T-helper 17 cell (primary cell): ENCODE measurements around the gene RHOD. TPM values are rescaled to one million over a fixed set of nuclear protein-coding genes. Genes with fewer than 3 reads are reported as not detected.

Experiments used
- ATAC-seq: fragments of 150-1000 bp; cut with Tn5 transposase; 2 replicates; pipeline ENCODE4 v1.10.0; 2021; ENCODE audit warnings: mild to moderate bottlenecking, moderate library complexity
- DNase-seq, 3 donors: peaks; one replicate each; pipeline versions ENCODE4 v3.0.0 to v3.0.0-alpha.2; 2020 to 2021
- H3K9me3 ChIP-seq: one replicate; pipeline ENCODE4 v1.7.0; 2013; ENCODE audit warnings: low read length, mild to moderate bottlenecking; ENCODE audit not compliant: control insufficient read depth, poor library complexity, severe bottlenecking
- H3K27ac Mint-ChIP-seq: one replicate; pipeline ENCODE4 v1.8.0; 2022; ENCODE audit warnings: mild to moderate bottlenecking, moderate library complexity, mixed read lengths
- H3K27me3 Mint-ChIP-seq: one replicate; pipeline ENCODE4 v1.8.0; 2022; ENCODE audit warnings: mixed read lengths
- H3K36me3 Mint-ChIP-seq: one replicate; pipeline ENCODE4 v1.8.0; 2022; ENCODE audit warnings: low read depth, mixed read lengths
- H3K4me1 Mint-ChIP-seq: one replicate; pipeline ENCODE4 v1.8.0; 2022; ENCODE audit warnings: mild to moderate bottlenecking, mixed read lengths
- H3K4me3 Mint-ChIP-seq: one replicate; pipeline ENCODE4 v1.8.0; 2022; ENCODE audit warnings: mild to moderate bottlenecking, moderate library complexity, mixed read lengths
- total RNA-seq, 4 donors: library from RNA in 2 of 4; stranded (reverse) in 2 of 4; gene quantifications; one replicate each; pipeline ENCODE4 v1.2.3 and lab custom pipeline; 2022 to 2026

The RHOD gene
- total RNA-seq, 2 donors from 2014 or later: not detected

DNA sequence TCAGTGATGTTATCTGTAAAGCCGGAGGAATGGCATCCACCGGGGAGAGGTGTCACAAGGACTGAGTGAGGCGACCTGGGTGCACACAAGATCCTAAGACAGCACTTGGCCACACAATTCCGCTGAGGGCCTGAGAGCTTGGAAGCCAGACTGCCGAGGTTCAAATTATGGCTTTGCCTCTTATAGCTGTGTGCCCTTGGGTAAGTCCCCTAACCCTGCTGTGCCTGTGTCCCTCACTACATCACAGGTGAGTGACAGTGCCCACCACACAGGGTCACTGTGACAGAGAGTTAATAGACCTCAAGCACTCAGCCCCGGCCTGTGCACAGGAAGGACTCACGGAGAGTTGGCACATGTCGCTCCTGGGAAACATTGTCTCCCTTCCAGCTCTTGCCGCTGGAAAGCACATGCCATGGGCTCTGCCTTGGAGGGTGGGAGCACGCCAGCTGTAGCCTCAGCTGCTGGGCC, 592 bp downstream of the RHOD start:
- Mint-ChIP-seq H3K4me1 (peaks cover 9% of the 10 kb centered on the region), H3K36me3 (no peaks in the 10 kb centered on the region), H3K27me3 (peaks cover 17% of the 10 kb centered on the region), H3K27ac (no peak overlapping the region), H3K4me3 (peak overlapping the region; percentile 31)
- no peaks in the 10 kb centered on the region for H3K9me3 ChIP-seq
- ATAC-seq (no peak), DNase-seq (no peak)

DNA sequence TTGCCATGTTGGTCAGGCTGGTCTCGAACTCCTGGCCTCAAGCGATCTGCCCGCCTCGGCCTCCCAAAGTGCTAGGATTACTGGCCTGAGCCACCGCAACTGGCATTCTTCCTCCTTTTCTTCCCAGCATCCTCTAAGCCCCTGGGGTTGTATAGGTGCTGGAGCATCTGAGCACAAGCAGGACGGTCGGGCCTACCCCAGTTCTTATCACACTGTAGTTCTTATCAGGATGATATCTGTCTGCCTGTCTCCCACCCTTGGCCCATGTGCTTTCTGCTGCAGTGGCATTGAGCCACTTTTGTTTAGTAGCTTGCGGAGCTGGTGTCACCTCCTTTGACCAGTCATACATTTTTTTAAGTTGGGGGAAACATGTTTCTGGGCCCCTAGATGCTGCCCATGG, 1.9 kb downstream of the RHOD start:
- ATAC-seq: no peak
- peaks cover 10% of the 10 kb centered on the region for H3K27me3 Mint-ChIP-seq

DNA sequence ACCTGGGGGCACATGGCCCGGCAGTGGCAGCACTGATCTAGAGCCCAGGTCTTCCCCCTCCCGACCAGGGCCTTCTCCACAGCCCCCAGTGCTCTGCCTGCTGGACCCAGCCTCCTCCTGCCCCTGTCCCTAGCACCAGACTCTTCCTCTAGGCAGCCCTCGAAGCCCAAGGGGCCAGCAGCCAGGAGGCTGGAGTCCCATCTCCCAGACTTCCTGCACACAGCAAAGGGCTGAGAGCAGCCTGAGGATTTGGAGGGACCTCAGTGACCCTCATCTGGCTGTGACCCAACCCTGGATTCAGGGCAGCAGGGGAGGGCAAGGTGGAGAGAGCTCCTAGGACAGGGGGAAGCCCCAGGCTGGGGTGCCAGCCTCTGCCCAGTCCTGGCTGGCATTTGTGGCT, 3.0 kb downstream of the RHOD start:
- ATAC-seq (no peak), DNase-seq (no peak)
- no peak overlapping the region for H3K4me3 Mint-ChIP-seq
- H3K27ac Mint-ChIP-seq: no peak overlapping the region
- H3K27me3 Mint-ChIP-seq: no peaks in the 10 kb centered on the region
- peaks cover 2% of the 10 kb centered on the region for H3K36me3 Mint-ChIP-seq
- peaks cover 7% of the 10 kb centered on the region for H3K4me1 Mint-ChIP-seq
- no peaks in the 10 kb centered on the region for H3K9me3 ChIP-seq

More for the DNA sequence above, 1.9 kb downstream of the RHOD start:
- Mint-ChIP-seq H3K4me3 (no peak overlapping the region), H3K27ac (no peak overlapping the region), H3K36me3 (no peaks in the 10 kb centered on the region), H3K4me1 (peaks cover 9% of the 10 kb centered on the region)
- no peaks in the 10 kb centered on the region for H3K9me3 ChIP-seq
- DNase-seq: no peak

DNA sequence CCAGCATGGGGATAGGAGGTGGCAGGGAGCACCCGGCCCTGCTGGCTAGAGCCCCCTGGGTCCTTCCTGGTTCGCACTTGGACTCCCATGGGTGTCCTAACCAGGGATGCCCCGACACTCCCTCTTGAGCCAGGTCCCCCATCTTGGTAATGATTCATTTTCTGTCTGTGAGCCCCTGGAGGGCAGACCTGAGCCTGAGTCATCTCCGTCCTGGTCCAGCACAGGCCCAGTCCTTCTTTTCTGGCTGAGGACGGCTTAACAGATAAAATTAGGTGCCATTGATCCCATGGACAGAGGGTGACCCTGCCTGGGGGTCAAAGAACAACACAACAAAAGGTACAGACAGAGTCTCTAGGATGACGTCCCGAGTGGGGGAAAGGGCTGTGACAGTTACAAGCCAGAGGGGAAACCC, 3.5 kb downstream of the RHOD start:
- Mint-ChIP-seq H3K36me3 (peaks cover 2% of the 10 kb centered on the region), H3K4me3 (no peak overlapping the region), H3K4me1 (peaks cover 7% of the 10 kb centered on the region), H3K27me3 (no peaks in the 10 kb centered on the region), H3K27ac (no peak overlapping the region)
- no peaks in the 10 kb centered on the region for H3K9me3 ChIP-seq
- ATAC-seq (no peak), DNase-seq (no peak)

DNA sequence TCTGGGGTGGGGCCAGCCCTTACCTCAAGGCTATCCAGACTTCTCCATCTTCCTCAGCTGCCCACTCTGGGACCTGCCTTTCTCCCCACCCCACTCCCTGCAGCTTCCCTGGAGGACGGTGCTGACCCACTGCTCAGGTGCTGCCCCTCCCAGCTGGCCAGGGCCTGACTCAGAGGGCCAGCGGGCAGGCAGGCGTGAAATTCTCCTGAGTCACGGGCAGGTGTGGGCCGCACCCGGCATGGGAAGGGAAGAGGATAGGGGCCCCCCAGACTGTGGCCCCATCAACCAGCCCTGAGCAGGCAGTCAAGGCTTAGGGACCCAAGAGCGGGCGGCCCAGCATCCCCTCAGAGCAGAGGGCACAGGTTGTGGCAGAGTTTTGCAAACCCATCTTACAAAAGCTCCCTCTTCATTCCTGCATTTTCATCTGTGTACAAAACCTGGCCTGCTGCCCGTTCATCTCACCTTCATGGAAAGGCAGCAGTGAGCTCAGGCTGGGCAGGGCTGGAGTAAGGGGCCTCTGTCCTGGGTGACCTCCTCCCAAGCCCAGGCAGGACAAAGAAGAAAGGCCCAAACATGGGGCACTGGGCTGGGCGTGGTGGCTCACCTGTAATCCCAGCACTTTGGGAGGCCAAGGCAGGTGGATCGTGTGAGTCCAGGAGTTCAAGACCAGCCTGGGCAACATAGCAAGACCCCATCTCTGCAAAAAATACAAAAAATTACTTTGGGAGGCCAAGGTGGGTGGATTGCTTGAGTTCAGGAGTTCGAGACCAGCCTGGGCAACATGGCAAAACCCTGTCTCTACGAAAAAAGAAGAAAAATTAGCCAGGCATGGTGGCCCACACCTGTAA, 6.1 kb downstream of the RHOD start:
- H3K36me3 Mint-ChIP-seq: peaks cover 2% of the 10 kb centered on the region
- ATAC-seq (no peak), DNase-seq (no peak)
- no peak overlapping the region for H3K4me3 Mint-ChIP-seq
- H3K27me3 Mint-ChIP-seq: no peaks in the 10 kb centered on the region
- H3K27ac Mint-ChIP-seq: peak overlapping the region; percentile 1
- no peaks in the 10 kb centered on the region for H3K9me3 ChIP-seq
- no peaks in the 10 kb centered on the region for H3K4me1 Mint-ChIP-seq

DNA sequence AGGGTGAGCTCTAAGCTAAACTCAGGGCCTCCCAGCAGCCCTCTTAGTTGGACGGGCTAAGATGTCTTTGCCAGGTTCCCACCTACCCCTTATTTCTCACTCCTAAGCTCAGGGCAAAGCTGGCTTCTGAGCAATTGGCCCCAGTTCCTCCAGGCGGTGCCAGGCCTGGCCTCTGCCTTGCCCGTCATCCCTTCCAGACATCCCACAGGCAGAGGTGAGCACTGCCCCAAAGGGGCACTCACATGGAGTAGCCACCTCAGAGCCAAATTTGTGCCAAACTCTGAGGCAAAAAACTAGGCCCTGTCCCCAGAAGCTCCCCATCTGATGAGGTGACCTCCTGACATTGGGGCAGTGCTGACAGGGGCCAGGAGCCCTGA, 9.7 kb downstream of the RHOD start:
- Mint-ChIP-seq H3K4me1 (no peaks in the 10 kb centered on the region), H3K4me3 (no peak overlapping the region), H3K27ac (no peak overlapping the region), H3K27me3 (no peaks in the 10 kb centered on the region), H3K36me3 (peaks cover 2% of the 10 kb centered on the region)
- H3K9me3 ChIP-seq: no peaks in the 10 kb centered on the region
- no peak for DNase-seq
- ATAC-seq: no peak

DNA sequence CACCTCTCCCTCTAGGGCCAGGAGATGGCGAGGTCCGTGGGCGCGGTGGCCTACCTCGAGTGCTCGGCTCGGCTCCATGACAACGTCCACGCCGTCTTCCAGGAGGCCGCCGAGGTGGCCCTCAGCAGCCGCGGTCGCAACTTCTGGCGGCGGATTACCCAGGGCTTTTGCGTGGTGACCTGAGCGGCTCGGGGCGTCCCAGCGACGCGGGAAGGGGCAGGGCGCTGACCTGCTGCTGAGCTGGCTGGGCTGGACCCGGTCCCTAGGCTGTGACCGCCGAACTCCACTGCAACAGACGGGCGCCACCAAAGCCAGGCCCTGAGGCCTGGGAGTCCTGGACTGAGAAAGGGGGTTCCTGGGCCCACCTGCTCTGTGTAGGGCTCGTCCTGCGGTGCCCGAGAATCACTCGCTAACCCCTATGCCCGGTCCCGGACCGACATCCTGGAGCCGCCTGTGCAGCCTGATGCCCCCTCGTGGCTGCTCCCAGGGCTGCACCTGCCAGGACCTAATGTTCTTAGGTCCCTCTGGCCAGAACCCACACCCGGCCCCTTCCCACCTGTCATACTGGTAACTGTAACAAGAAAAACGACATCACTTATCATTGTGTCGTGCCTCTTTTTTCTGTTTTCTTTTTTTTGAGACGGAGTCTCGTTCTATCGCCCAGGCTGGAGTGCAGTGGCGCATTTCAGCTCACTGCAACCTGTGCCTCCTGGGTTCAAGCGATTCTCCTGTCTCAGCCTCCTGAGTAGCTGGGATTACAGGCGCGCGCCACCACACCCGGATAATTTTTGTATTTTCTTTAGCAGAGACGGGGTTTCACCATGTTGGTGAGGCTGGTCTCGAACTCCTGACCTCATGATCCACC, 15.0 kb downstream of the RHOD start:
- peak; percentile 53 to 67 (median 55) for DNase-seq
- Mint-ChIP-seq H3K4me3 (peak overlapping the region; percentile 76), H3K36me3 (no peaks in the 10 kb centered on the region), H3K27me3 (peaks cover 20% of the 10 kb centered on the region), H3K4me1 (peaks cover 5% of the 10 kb centered on the region), H3K27ac (no peak overlapping the region)
- peak; percentile 92 for ATAC-seq
- no peaks in the 10 kb centered on the region for H3K9me3 ChIP-seq

DNA sequence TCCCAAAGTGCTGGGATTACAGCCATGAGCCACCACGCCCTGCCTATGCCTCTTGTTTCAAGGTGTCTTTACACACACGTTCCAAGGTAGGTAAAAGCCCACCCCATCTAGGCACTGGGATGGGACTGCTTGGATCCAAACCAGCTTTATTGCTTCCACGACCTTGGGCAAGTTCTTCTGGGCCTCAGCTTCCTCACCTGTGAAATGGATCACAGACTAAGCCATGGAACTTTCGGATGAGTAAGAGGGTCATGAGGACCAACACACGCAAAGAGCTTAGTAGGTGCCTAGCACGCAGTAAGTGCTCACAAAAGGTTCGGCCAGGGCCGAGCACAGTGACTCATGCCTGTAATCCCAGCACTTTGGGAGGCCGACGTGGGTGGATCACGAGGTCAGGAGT, 15.6 kb downstream of the RHOD start:
- no peak for DNase-seq
- H3K4me3 Mint-ChIP-seq: no peak overlapping the region
- peaks cover 22% of the 10 kb centered on the region for H3K27me3 Mint-ChIP-seq
- peaks cover 5% of the 10 kb centered on the region for H3K4me1 Mint-ChIP-seq
- no peak for ATAC-seq
- no peaks in the 10 kb centered on the region for H3K36me3 Mint-ChIP-seq
- no peak overlapping the region for H3K27ac Mint-ChIP-seq
- no peaks in the 10 kb centered on the region for H3K9me3 ChIP-seq

DNA sequence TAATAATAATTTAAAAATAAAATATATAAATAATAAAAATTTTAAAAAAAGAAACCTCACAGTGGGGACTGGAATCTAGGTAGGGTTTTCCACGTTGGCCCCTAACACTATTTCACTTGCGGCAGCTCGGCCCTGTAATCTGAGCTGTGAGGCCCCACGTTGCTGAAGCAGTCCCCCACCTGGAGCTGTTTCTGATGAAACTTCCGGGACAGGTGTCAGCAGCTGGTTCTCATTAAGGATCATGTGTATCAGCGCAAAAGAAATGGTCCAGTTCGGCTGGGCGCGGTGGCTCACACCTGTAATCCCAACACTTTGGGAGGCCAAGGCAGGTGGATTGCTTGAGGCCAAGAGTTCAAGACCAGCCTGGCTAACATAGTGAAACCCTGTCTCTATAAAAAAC, 17.3 kb downstream of the RHOD start:
- Mint-ChIP-seq H3K36me3 (no peaks in the 10 kb centered on the region), H3K4me1 (peaks cover 5% of the 10 kb centered on the region), H3K4me3 (no peak overlapping the region), H3K27ac (no peak overlapping the region), H3K27me3 (peaks cover 22% of the 10 kb centered on the region)
- H3K9me3 ChIP-seq: no peaks in the 10 kb centered on the region
- DNase-seq (no peak), ATAC-seq (no peak)

DNA sequence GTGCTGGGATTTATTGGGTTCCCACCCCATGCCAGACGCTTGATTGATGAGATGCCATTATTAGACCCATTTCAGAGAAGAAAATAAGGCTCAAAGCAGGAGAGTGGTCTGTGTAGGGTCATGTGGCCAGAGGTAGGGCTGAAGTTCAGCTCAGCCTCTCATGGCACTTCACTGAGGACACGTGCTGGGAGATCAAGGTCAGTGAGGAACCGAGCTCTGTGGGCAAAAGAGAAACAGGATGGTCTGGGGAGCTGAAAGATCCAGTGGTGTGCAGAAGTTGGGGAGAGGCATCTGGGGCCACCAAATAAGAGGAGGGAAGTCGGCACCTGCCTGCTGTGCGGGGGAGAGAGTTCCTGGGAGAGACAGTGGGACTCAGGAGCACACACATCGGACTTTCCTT, 19.6 kb downstream of the RHOD start:
- H3K9me3 ChIP-seq: no peaks in the 10 kb centered on the region
- Mint-ChIP-seq H3K4me1 (peaks cover 5% of the 10 kb centered on the region), H3K27ac (no peak overlapping the region), H3K36me3 (no peaks in the 10 kb centered on the region), H3K27me3 (peaks cover 22% of the 10 kb centered on the region), H3K4me3 (no peak overlapping the region)
- no peak for ATAC-seq
- DNase-seq: no peak

DNA sequence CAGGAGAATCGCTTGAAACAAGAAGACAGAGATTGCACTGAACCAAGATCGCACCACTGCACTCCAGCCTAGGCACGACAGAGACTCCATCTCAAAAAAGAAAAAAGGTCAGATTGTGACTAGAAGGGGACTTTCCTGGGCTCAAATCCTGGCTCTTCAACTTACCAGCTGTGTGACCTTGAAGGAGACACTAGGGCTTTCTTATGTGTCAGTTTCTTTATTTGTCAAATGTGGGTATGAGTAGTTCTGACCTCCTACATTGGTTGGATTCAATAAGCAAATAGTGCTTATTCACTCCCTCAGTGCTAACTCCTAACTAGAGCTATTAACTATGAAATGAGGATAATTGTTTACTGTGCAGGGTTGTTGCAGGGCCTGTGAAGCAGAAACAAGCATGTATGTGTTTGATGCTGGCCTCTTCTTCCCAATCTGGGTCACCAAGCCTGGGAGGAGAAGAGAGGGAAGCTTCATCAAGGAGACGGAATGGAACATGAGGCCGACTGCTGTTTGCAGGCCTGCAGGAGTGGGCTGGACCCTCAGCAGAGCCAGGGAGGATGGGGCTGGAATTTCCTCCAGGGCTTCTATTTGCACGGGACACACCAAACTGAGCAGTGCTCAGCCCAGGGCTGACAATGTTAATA, 22.5 kb downstream of the RHOD start:
- Mint-ChIP-seq H3K27me3 (peaks cover 20% of the 10 kb centered on the region), H3K4me1 (peaks cover 9% of the 10 kb centered on the region), H3K27ac (no peak overlapping the region), H3K4me3 (no peak overlapping the region), H3K36me3 (no peaks in the 10 kb centered on the region)
- no peaks in the 10 kb centered on the region for H3K9me3 ChIP-seq
- DNase-seq (no peak), ATAC-seq (no peak)

DNA sequence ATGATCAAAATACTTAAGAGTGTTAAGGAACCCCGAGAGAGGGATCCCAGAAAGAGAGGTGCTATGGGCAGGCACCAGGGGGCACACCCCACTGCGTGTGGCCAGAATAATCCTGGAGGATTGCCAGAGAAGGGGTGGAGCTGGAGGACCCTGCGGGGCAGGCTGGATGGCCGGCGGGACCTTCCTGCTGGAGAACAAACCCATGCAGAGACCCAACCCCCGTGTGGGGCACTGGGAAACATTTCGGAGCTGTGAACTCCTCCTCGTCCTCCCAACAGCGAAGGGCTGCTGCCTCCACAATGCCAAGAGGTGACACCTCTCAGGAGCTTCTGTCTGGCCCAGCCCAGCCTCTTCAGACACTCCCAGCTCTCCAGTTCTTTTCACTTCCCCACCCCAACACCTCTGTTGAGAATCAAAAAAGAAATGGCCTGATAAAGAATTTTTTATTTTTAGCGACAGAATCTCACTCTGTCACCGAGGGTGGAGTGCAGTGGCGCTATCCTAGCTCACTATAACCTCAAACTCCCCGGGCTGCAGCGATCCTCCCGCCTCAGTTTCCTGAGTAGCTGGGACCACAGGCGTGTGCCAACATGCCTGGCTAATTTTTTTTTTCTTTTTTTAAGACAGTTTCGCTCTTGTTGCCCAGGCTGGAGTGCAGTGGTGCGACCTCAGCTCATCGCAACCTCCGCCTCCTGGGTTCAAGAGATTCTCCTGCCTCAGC, 25.6 kb downstream of the RHOD start:
- no peak for ATAC-seq
- peaks cover 6% of the 10 kb centered on the region for H3K4me1 Mint-ChIP-seq
- DNase-seq: no peak
- no peaks in the 10 kb centered on the region for H3K36me3 Mint-ChIP-seq
- H3K27me3 Mint-ChIP-seq: peaks cover 5% of the 10 kb centered on the region
- peak overlapping the region; percentile 61 for H3K4me3 Mint-ChIP-seq
- H3K27ac Mint-ChIP-seq: no peak overlapping the region
- no peaks in the 10 kb centered on the region for H3K9me3 ChIP-seq
